ENCODE results near the gene AGFG2. TPM values are rescaled to one million over a fixed set of nuclear protein-coding genes. Genes with fewer than 3 reads are reported as not detected.

The AGFG2 gene
- total and polyA plus RNA-seq, 2 of the 13 experiments (the other 11 are each of a cell fraction or from before 2014, with no cell fraction given) = 125 to 132 TPM

DNA sequence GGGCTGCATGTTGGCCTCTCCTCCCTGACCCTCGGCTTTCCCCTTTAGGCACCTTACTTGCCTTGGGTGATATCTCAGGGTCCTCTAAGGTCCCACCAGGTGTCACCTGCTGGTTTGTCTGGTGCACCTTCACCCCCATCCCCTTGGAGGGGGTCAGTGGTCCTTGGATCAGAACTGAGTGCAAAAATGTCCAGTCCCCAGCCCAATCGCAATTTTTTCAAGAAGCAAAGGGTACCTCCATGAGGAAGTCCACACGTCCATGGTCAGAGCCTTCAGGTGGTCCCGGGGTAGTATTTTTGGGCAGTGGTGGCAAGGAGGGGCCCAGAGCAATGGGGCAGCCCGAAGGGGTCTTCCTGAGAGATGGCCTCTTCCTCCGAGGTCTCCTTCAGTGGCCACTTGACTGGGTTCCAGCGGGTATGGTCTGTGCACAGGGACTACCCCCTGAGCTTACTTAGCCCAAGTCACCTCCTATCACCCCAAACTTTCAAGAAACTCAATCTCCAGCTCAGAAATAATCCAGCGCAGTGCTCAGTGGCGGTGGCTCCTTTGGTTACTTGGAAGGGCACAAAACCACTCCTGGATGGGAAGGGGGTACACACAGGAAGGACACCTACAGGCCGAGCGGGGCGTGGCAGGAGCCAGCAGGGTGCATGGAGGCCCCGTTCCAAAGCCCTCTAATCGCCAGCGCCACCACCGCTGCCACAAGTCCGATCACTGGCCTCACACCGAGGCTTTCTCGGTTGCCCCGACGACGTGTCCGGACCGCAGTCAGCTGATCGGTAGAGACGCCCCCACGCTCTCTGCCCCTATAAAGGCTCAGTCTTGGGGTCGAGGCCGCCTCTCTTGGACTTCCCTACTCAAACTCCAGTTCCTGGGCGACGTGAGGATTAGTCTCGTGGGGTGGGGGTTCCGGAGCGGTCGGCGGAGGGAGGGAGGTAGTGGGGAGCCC lies 30.2 kb downstream of the AGFG2 start (continued):
- TF ChIP-seq, protein P1, sequence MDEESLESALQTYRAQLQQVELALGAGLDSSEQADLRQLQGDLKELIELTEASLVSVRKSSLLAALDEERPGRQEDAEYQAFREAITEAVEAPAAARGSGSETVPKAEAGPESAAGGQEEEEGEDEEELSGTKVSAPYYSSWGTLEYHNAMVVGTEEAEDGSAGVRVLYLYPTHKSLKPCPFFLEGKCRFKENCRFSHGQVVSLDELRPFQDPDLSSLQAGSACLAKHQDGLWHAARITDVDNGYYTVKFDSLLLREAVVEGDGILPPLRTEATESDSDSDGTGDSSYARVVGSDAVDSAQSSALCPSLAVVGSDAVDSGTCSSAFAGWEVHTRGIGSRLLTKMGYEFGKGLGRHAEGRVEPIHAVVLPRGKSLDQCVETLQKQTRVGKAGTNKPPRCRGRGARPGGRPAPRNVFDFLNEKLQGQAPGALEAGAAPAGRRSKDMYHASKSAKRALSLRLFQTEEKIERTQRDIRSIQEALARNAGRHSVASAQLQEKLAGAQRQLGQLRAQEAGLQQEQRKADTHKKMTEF (CRISPR knock-in tag; IDR thresholded peaks at IDR 0.05) = no peak
- no peak; the same call in 1 of the 2 replicates for TF ChIP-seq THAP11 (CRISPR knock-in tag; IDR thresholded peaks at IDR 0.05)
- TF ChIP-seq ZBTB8A (CRISPR knock-in tag; IDR thresholded peaks at IDR 0.05; ENCODE audit: borderline replicate concordance, low read depth) = peak; percentile 90; the same call in 1 of the 2 replicates
- TF ChIP-seq ZNF629 (CRISPR knock-in tag; conservative IDR thresholded peaks at IDR 0.05) = no peak
- TF ChIP-seq, protein P2, sequence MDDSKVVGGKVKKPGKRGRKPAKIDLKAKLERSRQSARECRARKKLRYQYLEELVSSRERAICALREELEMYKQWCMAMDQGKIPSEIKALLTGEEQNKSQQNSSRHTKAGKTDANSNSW (CRISPR knock-in tag; IDR thresholded peaks at IDR 0.05; ENCODE audit: borderline replicate concordance) = 0 out of 2 replicates have a peak, but pooled peaks have one; percentile 23
- TF ChIP-seq, protein P3, sequence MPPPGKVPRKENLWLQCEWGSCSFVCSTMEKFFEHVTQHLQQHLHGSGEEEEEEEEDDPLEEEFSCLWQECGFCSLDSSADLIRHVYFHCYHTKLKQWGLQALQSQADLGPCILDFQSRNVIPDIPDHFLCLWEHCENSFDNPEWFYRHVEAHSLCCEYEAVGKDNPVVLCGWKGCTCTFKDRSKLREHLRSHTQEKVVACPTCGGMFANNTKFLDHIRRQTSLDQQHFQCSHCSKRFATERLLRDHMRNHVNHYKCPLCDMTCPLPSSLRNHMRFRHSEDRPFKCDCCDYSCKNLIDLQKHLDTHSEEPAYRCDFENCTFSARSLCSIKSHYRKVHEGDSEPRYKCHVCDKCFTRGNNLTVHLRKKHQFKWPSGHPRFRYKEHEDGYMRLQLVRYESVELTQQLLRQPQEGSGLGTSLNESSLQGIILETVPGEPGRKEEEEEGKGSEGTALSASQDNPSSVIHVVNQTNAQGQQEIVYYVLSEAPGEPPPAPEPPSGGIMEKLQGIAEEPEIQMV (CRISPR knock-in tag; IDR thresholded peaks at IDR 0.05; ENCODE audit: low read depth) = peak; percentile 90
- no peak for TF ChIP-seq CC2D1A (CRISPR knock-in tag; IDR thresholded peaks at IDR 0.05)
- no peak for TF ChIP-seq HES4 (CRISPR knock-in tag; IDR thresholded peaks at IDR 0.05; ENCODE audit: borderline replicate concordance)
- TF ChIP-seq TP53 (CRISPR knock-in tag; conservative IDR thresholded peaks at IDR 0.05) = 0 out of 2 replicates have a peak, but pooled peaks have one; percentile 25
- no peak for TF ChIP-seq PLRG1 (conservative IDR thresholded peaks at IDR 0.05)
- TF ChIP-seq ZNF75D (CRISPR knock-in tag; IDR thresholded peaks at IDR 0.05; ENCODE audit: borderline replicate concordance) = no peak
- TF ChIP-seq ZNF788 (CRISPR knock-in tag; IDR thresholded peaks at IDR 0.05; ENCODE audit: borderline replicate concordance) = peak; percentile 89; the same call in 1 of the 2 replicates
- TF ChIP-seq, protein P4, sequence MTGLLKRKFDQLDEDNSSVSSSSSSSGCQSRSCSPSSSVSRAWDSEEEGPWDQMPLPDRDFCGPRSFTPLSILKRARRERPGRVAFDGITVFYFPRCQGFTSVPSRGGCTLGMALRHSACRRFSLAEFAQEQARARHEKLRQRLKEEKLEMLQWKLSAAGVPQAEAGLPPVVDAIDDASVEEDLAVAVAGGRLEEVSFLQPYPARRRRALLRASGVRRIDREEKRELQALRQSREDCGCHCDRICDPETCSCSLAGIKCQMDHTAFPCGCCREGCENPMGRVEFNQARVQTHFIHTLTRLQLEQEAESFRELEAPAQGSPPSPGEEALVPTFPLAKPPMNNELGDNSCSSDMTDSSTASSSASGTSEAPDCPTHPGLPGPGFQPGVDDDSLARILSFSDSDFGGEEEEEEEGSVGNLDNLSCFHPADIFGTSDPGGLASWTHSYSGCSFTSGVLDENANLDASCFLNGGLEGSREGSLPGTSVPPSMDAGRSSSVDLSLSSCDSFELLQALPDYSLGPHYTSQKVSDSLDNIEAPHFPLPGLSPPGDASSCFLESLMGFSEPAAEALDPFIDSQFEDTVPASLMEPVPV (CRISPR knock-in tag; IDR thresholded peaks at IDR 0.05) = peak; percentile 66; the same call in 1 of the 2 replicates
- TF ChIP-seq FOXO1 (CRISPR knock-in tag; IDR thresholded peaks at IDR 0.05) = no peak
- TF ChIP-seq, protein P5, sequence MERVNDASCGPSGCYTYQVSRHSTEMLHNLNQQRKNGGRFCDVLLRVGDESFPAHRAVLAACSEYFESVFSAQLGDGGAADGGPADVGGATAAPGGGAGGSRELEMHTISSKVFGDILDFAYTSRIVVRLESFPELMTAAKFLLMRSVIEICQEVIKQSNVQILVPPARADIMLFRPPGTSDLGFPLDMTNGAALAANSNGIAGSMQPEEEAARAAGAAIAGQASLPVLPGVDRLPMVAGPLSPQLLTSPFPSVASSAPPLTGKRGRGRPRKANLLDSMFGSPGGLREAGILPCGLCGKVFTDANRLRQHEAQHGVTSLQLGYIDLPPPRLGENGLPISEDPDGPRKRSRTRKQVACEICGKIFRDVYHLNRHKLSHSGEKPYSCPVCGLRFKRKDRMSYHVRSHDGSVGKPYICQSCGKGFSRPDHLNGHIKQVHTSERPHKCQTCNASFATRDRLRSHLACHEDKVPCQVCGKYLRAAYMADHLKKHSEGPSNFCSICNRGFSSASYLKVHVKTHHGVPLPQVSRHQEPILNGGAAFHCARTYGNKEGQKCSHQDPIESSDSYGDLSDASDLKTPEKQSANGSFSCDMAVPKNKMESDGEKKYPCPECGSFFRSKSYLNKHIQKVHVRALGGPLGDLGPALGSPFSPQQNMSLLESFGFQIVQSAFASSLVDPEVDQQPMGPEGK (CRISPR knock-in tag; IDR thresholded peaks at IDR 0.05) = 0 out of 2 replicates have a peak, but pooled peaks have one; percentile 73
- TF ChIP-seq RAD21 (CRISPR knock-in tag; IDR thresholded peaks at IDR 0.05) = peak; percentile 54; the same call in 1 of the 2 replicates
- no peak for TF ChIP-seq ZNF552 (CRISPR knock-in tag; IDR thresholded peaks at IDR 0.05; ENCODE audit: borderline replicate concordance)
- TF ChIP-seq ZNF547 (CRISPR knock-in tag; IDR thresholded peaks at IDR 0.05) = no peak
- no peak for TF ChIP-seq ZNF24 (IDR thresholded peaks at IDR 0.05)
- TF ChIP-seq CBFB (CRISPR knock-in tag; IDR thresholded peaks at IDR 0.05) = no peak; the same call in 1 of the 2 replicates
- no peak; the same call in 1 of the 2 replicates for TF ChIP-seq ZNF460 (CRISPR knock-in tag; IDR thresholded peaks at IDR 0.05; ENCODE audit: borderline replicate concordance)
- no peak for TF ChIP-seq ZNF878 (CRISPR knock-in tag; IDR thresholded peaks at IDR 0.05)
- no peak for TF ChIP-seq SMARCC2 (IDR thresholded peaks at IDR 0.05)
